Superior temporal gyrus (tissue), 1 donor: Measurements from ENCODE around the gene SERPINB3.
"Not testable (repeated sequence)": the region's sequence is repeated elsewhere in the genome, so short reads cannot be mapped to it uniquely, and the experiment has no call there.

ENCODE experiments used
- DNase-seq: peaks from one replicate; pipeline ENCODE4 v3.0.0-alpha.2; 2016; ENCODE audit errors: extremely low spot score

SERPINB3 gene

DNA sequence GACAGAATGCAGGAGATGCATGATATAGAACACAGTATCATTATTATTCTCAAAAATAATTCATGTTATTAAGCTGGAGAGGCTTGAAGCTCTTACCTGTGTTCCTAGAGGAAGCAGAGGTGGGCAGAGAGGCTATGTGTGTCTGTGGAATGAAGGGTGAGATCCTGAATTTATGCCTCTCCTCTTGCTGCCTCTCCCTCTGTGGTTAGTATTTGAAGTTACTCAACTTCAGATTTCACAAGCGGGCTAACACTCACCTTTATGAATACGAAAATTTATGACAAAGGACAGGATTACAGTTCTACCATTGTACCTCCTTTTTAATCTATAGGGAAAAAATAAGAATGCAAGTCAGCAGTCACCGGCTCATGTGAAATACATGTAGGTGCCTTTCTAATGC lies at the start of gene SERPINB3:
Gene SERPINB3, minus strand, starts transcription at position 144 of the 400 bp plus-strand sequence. CDS start 677 bp downstream, outside the sequence.
- not testable (repeated sequence) for DNase-seq

DNA sequence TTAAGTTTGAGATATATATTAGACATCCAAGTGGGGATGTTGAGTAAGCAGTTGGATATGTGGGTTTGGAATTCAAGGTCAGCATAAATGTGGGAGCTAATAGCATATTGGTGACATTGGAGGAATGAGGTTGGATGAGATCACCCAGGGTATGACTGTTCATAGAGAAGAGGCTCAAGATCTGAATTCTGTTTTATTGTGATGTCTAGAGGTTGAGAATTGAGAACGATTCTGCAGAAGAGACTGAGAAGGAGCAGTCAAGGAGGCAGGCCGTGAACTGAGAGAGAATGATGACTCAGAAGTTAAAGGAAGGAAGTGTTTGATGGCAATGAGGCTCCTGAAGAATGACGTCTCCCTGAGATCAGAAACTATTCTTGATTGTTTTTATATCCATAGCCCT lies 47.0 kb upstream of the SERPINB3 start:
- DNase-seq = no peak

DNA sequence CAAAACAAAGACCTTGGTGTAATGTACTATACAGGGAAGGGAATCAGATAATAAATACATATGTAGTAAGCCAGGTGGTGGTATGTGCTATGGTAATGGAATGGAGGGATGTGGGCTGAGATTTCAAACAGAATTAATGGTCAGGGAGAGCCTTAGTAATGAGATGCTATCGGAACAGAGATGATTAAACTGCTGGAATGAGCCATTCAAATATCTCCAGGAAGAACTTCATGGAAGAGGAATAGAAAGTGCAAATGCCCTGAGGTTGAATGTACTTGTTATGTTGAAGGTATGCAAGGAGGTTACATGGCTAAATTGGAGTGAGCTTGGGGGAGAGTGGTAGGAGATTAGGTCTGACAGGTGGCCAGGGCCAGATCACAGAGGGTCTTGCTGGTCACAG lies 46.1 kb upstream of the SERPINB3 start:
- DNase-seq = no peak

DNA sequence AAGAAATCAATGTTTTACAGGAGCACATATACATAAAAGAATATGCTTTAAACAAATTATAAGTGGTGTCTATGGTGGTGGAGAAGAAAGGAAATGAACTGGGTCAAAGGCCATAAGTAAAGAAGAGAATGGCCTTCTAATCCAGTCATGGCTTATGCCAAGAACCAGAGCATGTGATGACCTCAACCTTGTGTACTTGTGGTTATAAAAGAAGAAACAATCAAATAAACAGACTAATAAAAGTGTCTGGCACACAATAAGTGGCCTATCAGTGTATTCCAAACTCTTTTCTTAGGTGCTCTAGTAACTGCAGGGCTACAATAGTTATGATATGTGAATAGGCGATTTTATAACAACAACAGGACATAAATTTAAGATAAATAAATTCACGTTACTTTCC lies 43.7 kb upstream of the SERPINB3 start:
- no peak for DNase-seq

DNA sequence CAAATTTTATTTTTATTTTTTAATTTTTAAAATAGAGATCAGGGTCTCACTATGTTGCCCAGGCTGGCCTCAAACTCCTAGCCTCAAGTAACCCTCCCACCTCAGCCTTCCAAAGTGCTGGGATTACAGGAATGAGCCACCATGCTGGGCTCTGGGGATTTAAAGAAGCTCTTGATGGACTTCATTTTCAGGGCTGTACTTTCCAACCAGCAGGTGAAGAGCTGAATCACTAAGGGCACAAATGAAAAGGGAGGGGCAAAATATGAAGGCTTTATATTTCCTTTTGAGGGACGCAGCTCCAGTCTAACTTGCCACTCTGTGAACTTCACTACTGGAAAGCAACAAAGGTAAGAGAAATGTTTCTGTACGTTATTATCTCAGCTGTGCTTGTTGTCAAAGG lies 41.0 kb upstream of the SERPINB3 start, which contains the start of gene SERPINB11:
Gene SERPINB11, plus strand, starts transcription at position 301 of the 400 bp plus-strand sequence. CDS start 7,234 bp downstream, outside the sequence.
- no peak for DNase-seq

DNA sequence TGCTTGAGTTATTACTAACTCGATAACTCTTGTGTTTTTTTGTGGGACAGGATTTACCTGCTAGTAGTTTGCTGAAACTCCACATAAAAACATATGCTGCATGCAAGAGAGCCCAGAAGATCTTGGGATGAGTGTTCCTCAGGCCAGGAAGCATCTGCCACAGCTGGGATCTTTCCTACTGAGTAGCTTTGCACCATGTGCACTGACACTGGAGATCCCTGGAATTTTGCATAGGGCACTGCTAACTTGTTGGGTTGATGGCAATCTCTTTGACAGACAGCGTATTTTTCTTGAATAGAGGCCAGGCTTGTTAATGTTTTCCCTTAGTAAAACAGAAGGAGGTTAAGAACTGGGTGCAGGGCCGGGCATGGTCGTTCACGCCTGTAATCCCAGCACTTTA lies 40.3 kb upstream of the SERPINB3 start:
- no peak for DNase-seq

DNA sequence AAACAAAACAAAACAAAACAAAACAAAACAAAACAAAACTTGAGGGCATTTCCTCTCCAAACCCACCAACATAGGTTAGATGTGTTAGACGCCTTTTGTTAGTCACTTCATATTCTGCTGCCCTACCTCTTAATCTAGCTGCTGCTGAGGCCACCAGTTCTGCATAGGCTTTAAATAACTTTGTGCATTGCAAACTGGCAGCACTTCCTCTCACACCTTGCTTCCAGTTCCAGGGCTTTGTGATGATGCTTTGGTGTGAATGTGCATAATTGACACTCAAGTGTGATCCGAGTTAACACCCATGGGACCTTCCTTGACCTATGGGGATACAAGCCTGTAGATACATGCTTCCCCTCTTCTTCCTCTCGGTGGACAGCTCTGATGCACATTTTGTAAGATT lies 38.8 kb upstream of the SERPINB3 start:
- DNase-seq = no peak

DNA sequence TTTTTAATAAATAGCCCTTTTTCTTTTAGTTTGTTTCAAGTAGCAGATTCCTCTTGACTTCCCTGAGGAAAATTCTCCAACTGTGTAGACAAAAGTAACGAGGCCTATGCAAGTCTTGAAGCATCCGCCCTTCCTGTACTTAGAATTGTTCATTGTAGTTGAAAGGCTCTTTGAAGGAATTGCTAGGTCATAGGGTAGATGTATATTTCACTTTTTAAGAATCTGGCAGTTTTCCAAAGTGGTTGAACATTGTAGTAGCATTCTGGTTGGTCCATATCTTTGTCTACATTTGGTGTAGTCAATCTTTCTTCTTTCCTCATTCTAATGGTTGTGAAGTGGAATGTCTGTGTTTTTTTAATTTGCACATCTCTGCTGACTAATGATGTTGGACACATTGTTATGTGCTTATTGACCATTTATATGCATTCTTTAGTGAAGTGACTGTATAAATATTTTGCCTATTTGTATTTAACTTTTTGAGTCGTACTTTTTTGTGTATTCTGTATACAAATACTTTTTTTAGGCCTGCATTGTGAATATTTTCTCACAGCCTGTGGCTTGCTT lies 35.5 kb upstream of the SERPINB3 start:
- DNase-seq = no peak

DNA sequence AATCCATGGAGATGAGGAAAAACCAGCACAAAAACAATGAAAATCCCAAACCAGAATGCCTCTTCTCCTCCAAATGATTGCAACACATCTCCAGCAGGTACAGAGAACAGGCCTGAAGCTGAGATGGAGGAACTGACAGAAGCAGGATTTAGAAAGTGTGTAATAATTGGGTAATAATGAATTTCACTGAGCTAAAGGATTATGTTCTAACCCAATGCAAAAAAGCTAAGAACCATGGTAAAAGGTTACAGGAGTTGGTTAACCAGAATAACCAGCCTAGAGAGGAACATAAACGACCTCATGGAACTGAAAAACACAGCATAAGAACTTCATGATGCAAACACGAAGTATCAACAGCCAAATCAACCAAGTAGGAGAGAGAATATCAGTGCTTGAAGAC lies 27.4 kb upstream of the SERPINB3 start:
- DNase-seq = no peak

DNA sequence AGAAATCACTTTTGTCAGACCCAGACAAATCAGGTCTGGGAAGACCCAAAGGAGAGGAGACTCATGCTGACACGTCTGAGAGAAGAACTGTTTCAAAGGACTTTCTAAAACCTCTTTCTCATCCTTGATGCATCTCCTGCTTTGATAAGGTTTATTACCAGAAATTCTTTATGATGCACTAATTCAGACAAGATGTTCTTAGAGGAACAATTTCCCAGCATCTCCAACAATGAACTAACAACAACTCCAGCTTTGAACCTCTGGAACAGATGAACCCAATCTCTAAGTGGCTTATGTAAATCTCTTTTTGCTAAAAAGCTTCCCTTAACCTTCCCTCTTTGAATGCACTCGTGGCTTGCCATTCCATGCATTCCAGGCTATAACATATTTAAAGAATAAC lies 25.2 kb upstream of the SERPINB3 start:
- no peak for DNase-seq

DNA sequence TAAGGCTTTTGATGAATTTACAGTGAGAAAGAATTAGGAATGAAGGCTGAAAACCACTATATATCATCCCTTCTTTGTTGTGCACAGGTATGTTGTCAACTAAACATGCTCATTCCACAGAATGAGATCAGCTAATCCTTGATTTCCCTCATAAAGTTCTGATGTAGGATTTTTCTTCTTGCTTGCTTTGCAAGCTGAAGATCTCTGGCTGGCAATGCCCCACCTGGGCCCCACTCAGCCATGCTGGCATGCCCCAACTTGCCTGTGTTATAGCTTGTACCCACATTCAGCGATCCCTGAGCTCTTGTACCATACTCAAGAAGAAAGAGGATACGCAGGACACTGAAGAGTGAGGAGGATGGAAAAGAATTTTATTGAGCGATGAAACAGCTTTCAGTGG lies 23.0 kb upstream of the SERPINB3 start:
- DNase-seq = no peak

DNA sequence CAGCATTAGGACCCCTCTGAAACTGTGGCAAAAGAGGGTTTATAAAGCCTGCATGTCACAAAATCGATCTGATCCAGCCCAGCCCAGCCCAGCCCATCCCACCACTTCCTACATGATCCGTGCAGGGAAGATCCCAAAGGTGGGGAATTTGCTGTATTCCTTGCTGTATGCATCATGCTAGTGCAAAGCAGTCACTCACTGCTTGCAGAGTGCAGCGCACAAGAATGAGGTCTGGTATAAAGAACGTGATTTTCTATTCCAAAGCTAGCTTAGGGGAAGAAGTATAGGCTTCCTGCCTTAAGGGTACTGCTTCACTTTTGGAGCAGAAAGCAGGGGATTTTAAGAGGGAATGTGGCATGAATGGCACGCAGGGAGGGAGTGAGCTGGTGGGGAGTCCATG lies 22.2 kb upstream of the SERPINB3 start:
- no peak for DNase-seq

DNA sequence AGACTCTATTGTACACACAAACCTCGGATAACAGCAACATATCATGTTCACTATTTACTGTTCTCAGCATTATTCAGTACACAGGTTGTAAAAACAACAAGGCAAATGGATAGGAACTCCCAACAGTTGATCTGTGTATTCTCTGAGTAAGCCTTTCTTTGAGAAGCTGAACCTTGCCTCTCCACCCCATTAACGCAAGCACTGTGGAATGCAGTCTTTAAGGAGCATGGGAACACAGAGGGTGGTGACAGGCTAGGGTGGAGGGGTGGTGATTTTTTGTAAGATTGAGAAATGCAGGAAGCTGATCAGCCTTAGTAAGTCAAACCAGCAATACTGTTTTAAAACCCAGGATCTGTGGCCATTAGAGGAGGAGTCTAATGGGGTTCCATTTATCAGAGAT lies 21.5 kb upstream of the SERPINB3 start:
- DNase-seq = no peak

DNA sequence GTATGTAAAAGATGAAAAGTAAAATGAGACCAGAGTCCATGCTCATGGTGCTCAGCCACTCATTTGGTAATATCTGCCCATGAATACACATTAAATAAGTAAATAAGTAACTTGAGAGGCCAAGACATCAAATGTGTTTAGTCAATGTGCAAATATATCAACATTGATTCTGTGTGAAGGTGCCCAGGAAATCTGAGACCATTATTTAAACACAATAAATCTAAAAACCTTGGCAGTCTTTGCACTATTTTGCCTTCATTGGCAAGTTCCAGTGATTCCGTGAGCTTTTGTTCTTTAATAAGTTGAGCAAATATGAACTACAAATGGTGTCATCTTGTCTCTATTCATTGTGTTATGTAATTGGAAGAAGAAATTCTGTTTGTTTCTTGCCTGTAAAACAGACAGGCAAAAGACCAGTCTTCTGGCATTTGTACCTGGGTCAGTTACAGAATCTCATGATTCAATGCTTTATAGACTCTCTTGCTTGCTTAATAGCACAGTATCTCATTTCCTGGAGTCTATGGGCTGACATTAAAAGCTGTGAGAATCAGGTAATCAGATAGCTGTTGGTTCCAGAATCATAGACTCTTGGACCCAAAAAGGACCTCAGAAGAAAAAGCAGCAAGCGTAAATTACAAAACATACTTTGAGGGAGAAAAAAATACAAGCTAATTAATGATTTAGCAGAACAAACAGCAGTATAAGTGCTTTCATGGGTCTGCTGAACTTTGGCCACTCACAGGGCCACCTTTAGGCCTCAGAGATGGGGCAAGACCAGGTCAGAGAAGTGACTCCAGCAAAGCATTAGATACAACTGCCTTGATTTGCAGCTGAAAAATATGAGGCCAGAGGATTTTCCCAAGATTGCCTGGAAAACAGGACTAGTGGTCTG lies 20.0 kb upstream of the SERPINB3 start:
- no peak for DNase-seq

DNA sequence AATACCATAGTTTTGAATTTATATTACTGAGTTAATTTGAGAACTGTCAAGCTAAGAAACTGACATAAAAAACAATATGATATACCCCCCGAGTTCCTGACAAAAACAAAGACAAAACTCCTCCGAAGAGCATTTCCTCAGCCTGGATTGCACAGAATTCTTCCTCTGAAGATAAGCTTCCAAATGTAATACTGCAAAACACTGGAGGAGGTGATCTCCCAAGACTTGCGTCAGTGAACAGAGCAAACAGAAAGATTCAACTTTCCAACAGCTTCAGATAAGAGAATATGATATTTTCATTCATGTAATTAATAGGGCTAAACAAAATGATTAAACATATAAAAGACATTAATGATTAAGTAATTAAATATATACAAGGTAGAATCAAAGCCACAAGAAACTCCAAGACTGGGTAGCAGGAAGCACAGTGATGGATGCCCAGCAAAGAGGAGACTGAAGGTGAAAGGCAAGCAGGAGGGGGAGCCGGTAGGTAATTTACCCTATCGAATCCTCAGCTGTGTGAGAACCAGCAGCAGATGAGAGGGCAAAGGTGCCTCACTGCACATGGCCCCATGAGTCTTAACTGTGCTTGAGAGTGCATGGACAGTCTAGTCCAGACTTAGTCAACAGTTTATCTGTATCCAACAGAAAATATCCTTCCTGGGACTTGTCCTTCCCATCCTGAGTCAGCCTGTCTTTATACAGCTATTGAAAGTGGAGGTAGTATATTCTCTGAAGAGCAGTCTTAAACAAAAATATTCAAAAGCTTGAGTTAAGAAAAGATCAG lies 18.3 kb upstream of the SERPINB3 start:
- DNase-seq = no peak

DNA sequence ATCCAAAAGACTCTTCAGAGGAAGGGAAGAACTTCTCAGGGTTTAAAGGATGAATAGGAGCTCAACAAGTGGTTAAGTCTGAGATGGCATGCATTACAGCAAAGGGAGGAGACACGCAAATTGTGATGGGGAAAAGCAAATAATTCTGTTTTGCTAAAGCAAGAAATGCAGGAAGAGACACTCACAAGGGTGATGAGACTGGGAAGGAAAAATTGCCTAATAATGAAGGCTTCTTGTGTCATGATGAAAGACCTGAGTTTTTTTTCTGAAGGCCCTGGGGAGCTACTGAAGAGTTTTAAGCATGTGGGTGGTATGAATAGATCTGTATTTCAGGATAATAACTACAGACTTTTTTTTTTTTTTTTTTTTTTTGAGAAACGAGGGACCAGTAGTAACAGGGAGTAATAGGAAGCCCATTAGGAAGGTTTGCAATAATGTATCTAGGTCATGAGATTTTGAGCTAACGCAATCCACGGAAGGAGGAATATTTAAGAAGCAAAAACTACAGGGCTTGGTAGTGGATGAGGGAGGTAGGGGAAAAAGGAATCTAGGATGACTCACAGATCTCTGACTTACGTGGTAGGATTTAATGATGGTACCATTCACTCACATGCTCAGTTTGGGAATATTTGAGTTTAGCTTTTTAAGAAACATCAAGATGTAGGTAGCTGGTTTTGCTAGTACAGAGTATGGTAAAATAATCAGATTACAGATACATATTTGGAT lies 16.0 kb upstream of the SERPINB3 start:
- no peak for DNase-seq

DNA sequence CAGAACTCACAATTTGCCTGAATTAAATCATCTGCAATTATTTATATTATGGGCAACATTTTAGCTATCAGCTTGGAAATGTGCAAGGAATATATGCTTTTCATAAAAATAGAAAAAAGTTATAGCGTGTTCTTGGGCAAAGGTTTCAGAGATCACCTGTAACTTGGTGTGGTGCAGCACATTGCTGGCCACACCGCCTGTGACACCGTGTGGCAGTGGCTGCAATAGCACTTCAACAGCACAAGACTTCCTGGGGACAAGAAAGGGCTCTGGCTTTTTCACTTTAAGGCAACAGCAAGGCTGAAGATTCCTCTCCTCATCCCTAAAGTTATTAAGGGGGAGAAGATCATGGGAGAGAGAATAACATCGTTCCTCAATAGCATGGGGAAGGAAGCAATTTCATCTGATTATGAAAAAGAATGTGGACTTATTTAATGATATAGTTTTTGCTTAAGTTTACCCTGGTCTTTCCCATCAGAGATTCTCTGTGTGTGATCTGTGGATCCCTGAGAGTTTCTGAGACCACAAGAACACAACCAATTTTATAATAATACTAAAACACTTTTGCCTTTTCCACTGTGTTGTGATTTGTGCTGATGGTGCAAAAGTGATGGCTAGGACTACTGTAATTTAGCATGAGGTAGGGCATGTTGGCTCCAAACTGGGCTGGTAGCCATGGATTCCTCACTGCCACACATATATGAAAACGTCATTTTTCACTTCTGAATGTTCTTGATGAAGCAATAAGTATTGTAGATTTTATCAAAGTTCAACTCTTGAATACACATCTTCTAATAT lies 15.0 kb upstream of the SERPINB3 start:
- no peak for DNase-seq

DNA sequence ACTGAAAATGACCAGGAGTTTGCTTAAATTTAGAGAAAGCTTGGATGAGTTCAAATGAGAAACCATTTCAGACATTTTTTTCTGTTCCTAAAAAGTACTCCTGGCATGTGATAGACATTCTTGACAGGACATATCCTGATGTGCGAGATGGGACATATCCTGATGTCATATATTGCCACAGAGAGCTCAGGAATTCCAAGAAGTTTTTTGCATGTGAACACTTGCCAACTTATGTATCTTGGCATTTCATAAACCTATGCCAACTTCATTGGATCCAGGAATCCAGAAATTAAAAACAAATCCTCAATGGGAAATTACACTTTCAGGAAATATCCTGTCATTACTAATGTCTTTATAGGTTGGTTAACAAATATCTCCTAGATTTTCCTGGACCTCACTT lies 2.9 kb upstream of the SERPINB3 start:
- DNase-seq = no peak

DNA sequence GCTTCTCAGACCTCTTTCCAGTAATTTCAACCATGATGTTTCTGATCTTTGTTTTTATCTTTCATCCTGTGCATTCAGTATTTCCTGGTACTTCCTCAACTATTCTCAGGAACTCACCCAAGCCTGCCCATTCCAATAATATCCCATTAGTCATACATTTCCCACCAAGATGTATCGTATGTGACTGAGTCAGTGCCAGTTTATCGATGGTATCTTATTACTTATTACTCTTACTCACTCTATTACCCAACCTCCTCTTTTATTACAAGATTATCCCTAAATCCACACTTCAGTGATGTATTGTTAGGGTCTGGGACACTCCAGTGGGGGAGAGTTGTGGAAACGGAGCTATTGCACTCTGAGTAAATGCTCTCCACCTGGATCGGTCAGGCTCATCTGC lies 2.8 kb downstream of the SERPINB3 start:
- DNase-seq = not testable (repeated sequence)

DNA sequence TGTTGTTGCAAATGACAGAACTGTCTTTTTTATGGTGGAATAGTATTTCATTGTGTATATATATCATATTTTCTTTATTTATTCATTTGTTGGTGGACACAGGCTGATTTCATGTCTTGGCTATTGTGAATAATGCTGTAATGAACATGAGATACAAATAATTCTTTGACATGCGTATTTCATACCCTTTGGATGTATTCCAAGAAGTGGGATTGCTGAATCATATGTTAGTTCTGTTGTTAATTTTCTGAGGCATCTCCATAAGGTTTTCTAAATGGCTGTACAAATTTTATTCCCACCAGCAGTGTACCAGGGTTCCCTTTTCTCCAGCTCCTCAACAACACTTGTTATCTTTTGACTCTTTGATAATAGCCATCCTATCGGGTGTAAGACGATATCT lies 11.4 kb downstream of the SERPINB3 start:
- not testable (repeated sequence) for DNase-seq

DNA sequence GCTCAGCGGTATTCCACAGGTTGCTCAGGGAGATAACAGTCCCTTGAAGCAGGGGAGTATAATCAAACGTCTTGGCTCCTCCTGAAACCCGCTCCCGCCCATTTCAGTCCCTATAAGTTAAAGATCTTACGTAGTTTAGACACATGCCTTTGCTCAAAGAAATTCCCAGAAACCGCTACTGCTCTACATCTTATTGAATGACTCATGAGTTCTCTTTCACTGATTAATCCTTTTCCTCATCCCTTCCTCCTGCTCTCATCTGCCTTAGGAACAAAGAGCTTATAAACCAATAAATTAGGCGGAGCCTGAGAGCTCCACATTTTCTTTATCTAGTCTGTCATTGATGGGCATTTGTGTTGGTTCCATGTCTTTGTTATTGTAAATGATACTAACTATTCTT lies 13.5 kb downstream of the SERPINB3 start:
- DNase-seq = no peak
